ENCODE data around the gene PCDH1. TPM values are rescaled to one million over a fixed set of nuclear protein-coding genes. Genes with fewer than 3 reads are reported as not detected.
"Not testable (repeated sequence)": the region's sequence is repeated elsewhere in the genome, so short reads cannot be mapped to it uniquely, and the experiment has no call there.

Gene PCDH1
- polyA plus RNA-seq, 4 donors, result 15.7 to 43.9 (median 24.8) TPM

DNA sequence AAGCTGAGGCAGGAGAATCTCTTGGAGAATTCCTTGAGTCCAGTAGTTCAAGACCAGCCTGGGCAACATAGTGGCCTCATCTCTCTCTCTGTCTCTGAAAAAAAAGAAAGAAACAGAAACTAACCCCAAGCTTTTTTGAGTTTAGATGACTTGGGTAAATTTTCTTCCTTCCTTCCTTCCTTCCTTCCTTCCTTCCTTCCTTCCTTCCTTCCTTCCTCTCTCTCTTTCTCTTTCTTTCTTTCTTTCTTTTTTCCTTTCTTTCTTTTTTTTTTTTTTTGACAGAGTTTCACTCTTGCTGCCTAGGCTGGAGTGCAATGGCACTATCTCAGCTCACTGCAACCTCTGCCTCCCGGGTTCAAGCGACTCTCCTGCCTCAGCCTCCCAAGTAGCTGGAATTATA, 12.2 kb upstream of the PCDH1 start:
- not testable (repeated sequence) for H3K27me3 ChIP-seq (ENCODE audit: control insufficient read depth in 3 of 3, insufficient read depth in 3 of 3, low read length in 3 of 3); H3K4me1 ChIP-seq (ENCODE audit: control insufficient read depth in 3 of 3, insufficient read depth in 2 of 3, low read depth in 1 of 3, low read length in 2 of 3); DNase-seq; FAIRE-seq; H3K4me3 ChIP-seq (ENCODE audit: low read depth in 1 of 3, low read length in 3 of 3); H3K9me3 ChIP-seq (ENCODE audit: control insufficient read depth in 2 of 2, insufficient read depth in 1 of 2, low read depth in 1 of 2, low read length in 1 of 2); H3K36me3 ChIP-seq (ENCODE audit: control insufficient read depth in 3 of 3, insufficient read depth in 2 of 3, low read depth in 1 of 3, low read length in 3 of 3); H3K27ac ChIP-seq (ENCODE audit: low read depth in 1 of 3, low read length in 2 of 3)
- 89 to 100% (median 95%) methylated on average over 2 of the region's 2 CpGs for WGBS, 3 donors

DNA sequence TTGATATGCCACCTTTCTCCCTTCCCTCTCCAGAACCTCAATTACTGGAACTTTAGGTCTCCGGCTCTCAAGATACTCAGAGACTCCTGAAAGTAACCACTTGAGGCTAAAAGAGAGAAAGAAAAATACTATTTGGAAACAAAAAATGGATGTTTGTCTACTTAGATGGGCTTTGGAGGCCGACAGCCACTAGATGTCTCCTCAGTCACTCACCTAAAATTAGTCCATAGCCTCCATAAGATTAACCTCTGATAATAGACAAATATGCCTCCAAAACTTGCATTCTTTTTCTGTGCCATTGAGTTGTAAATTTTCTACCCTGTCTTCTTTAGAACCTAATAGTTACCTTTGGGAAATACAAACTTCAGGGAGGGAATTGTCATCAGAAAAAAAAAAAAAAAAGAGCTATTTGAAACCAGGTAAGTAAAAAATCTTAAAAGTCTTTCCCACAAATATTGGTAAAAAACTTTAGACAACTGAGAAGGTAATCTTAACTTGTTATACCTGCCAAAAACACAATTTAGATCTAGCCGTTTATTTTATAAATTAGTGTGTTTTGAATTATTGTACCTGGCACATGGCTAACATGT, 11.2 kb upstream of the PCDH1 start:
- FAIRE-seq, result no peak
- Histone ChIP-seq H3K4me3 (ENCODE audit: low read depth in 1 of 3, low read length in 3 of 3) (no peak overlapping the region), H3K4me1 (ENCODE audit: control insufficient read depth in 3 of 3, insufficient read depth in 2 of 3, low read depth in 1 of 3, low read length in 2 of 3) (no peaks in the 10 kb centered on the region), H3K27ac (ENCODE audit: low read depth in 1 of 3, low read length in 2 of 3) (no peak overlapping the region), H3K27me3 (ENCODE audit: control insufficient read depth in 3 of 3, insufficient read depth in 3 of 3, low read length in 3 of 3) (peaks cover 0 to 3% (median 0%) of the 10 kb centered on the region in 3 donors), H3K36me3 (ENCODE audit: control insufficient read depth in 3 of 3, insufficient read depth in 2 of 3, low read depth in 1 of 3, low read length in 3 of 3) (no peaks in the 10 kb centered on the region), H3K9me3 (ENCODE audit: control insufficient read depth in 2 of 2, insufficient read depth in 1 of 2, low read depth in 1 of 2, low read length in 1 of 2) (no peaks in the 10 kb centered on the region)
- whole genome bisulfite sequencing, 3 donors, result 60 to 65% (median 64%) methylated on average over 3 of the region's 3 CpGs
- DNase-seq, result no peak

DNA sequence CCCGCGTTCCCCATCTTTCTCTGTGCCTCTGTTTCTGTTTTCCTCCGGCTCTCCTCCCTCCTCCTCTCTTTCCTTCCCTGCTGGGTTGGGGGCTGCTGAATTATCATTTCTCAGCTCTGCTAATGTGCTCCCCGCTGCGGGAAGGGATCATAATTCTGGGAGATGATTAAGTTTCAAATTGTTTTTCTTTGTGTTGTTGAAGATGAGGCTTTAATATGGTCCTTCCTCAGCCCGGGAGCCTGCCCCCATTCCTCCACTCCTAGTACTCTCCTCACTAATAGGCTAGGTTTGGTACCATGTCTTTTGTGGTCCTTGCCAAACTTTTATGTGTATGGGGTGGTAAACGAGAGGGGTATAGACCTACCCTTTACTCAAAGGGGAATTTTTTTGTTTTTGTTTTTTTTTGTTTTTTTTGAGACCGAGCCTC, 5.7 kb upstream of the PCDH1 start:
- Histone ChIP-seq H3K4me3 (ENCODE audit: low read depth in 1 of 3, low read length in 3 of 3) (no peak overlapping the region), H3K27ac (ENCODE audit: low read depth in 1 of 3, low read length in 2 of 3) (no peak overlapping the region), H3K27me3 (ENCODE audit: control insufficient read depth in 3 of 3, insufficient read depth in 3 of 3, low read length in 3 of 3) (peaks cover 0 to 41% (median 16%) of the 10 kb centered on the region in 3 donors), H3K36me3 (ENCODE audit: control insufficient read depth in 3 of 3, insufficient read depth in 2 of 3, low read depth in 1 of 3, low read length in 3 of 3) (no peaks in the 10 kb centered on the region), H3K4me1 (ENCODE audit: control insufficient read depth in 3 of 3, insufficient read depth in 2 of 3, low read depth in 1 of 3, low read length in 2 of 3) (peaks cover 0 to 9% (median 0%) of the 10 kb centered on the region in 3 donors), H3K9me3 (ENCODE audit: control insufficient read depth in 2 of 2, insufficient read depth in 1 of 2, low read depth in 1 of 2, low read length in 1 of 2) (no peaks in the 10 kb centered on the region)
- no peak for FAIRE-seq
- WGBS, 3 donors, result 40 to 65% (median 56%) methylated on average over 8 of the region's 8 CpGs
- DNase-seq, result no peak

- Histone ChIP-seq H3K27me3 (ENCODE audit: control insufficient read depth in 3 of 3, insufficient read depth in 3 of 3, low read length in 3 of 3) (peaks cover 0 to 41% (median 16%) of the 10 kb centered on the region in 3 donors), H3K27ac (ENCODE audit: low read depth in 1 of 3, low read length in 2 of 3) (peak overlapping the region in 1 of 3 donors; percentile 37), H3K4me1 (ENCODE audit: control insufficient read depth in 3 of 3, insufficient read depth in 2 of 3, low read depth in 1 of 3, low read length in 2 of 3) (peaks cover 0 to 13% (median 0%) of the 10 kb centered on the region in 3 donors), H3K9me3 (ENCODE audit: control insufficient read depth in 2 of 2, insufficient read depth in 1 of 2, low read depth in 1 of 2, low read length in 1 of 2) (no peaks in the 10 kb centered on the region), H3K4me3 (ENCODE audit: low read depth in 1 of 3, low read length in 3 of 3) (peak overlapping the region in 1 of 3 donors; percentile 17), H3K36me3 (ENCODE audit: control insufficient read depth in 3 of 3, insufficient read depth in 2 of 3, low read depth in 1 of 3, low read length in 3 of 3) (no peaks in the 10 kb centered on the region)
- DNase-seq, result peak in 1 of 2 donors; percentile 71
- WGBS, 3 donors, result 5 to 21% (median 15%) methylated on average over 35 of the region's 35 CpGs
- no peak for FAIRE-seq
These were observed 5.1 kb upstream of the PCDH1 start for GRCh38 chr5:141883184-141883891.

GRCh38 chr5:141882594-141883183, 4.5 kb upstream of the PCDH1 start:
- Histone ChIP-seq H3K4me3 (ENCODE audit: low read depth in 1 of 3, low read length in 3 of 3) (no peak overlapping the region), H3K4me1 (ENCODE audit: control insufficient read depth in 3 of 3, insufficient read depth in 2 of 3, low read depth in 1 of 3, low read length in 2 of 3) (peaks cover 0 to 13% (median 0%) of the 10 kb centered on the region in 3 donors), H3K36me3 (ENCODE audit: control insufficient read depth in 3 of 3, insufficient read depth in 2 of 3, low read depth in 1 of 3, low read length in 3 of 3) (no peaks in the 10 kb centered on the region), H3K27ac (ENCODE audit: low read depth in 1 of 3, low read length in 2 of 3) (peak overlapping the region in 1 of 3 donors; percentile 24), H3K9me3 (ENCODE audit: control insufficient read depth in 2 of 2, insufficient read depth in 1 of 2, low read depth in 1 of 2, low read length in 1 of 2) (no peaks in the 10 kb centered on the region), H3K27me3 (ENCODE audit: control insufficient read depth in 3 of 3, insufficient read depth in 3 of 3, low read length in 3 of 3) (peaks cover 0 to 43% (median 18%) of the 10 kb centered on the region in 3 donors)
- no peak for FAIRE-seq
- no peak for DNase-seq
- WGBS, 3 donors, result 14 to 21% (median 19%) methylated on average over 13 of the region's 13 CpGs

DNA sequence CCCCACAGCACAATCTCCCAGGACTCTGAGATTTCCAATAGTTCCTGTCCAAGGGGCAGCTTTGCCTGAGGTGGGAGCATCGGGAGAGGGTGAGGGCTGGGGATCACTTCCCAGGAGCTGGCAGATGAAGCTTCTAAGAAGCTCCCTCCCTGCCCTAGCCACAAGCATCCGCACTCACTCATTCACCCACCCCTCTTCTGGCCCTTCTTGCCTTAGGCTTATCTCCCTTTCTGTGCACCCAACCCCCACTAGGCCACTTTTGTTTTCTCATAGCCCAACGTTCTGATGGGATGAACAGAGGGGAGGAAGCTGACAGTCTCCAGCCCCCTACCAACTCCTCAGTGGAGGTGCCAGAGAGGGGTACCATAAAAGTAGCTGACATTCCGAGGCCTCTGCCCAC, 3.7 kb upstream of the PCDH1 start:
- FAIRE-seq, result no peak
- 42 to 60% (median 42%) methylated on average over 4 of the region's 4 CpGs for WGBS, 3 donors

GRCh38 chr5:141880961-141881801, 3.0 kb upstream of the PCDH1 start:
- peak overlapping the region in 1 of 3 donors; percentile 37 for H3K27ac ChIP-seq (ENCODE audit: low read depth in 1 of 3, low read length in 2 of 3)
- no peak overlapping the region for H3K4me3 ChIP-seq (ENCODE audit: low read depth in 1 of 3, low read length in 3 of 3)
- no peaks in the 10 kb centered on the region for H3K36me3 ChIP-seq (ENCODE audit: control insufficient read depth in 3 of 3, insufficient read depth in 2 of 3, low read depth in 1 of 3, low read length in 3 of 3)
- H3K4me1 ChIP-seq (ENCODE audit: control insufficient read depth in 3 of 3, insufficient read depth in 2 of 3, low read depth in 1 of 3, low read length in 2 of 3), result peaks cover 0 to 13% (median 0%) of the 10 kb centered on the region in 3 donors
- DNase-seq (no peak), FAIRE-seq (no peak)
- peaks cover 0 to 57% (median 25%) of the 10 kb centered on the region in 3 donors for H3K27me3 ChIP-seq (ENCODE audit: control insufficient read depth in 3 of 3, insufficient read depth in 3 of 3, low read length in 3 of 3)
- H3K9me3 ChIP-seq (ENCODE audit: control insufficient read depth in 2 of 2, insufficient read depth in 1 of 2, low read depth in 1 of 2, low read length in 1 of 2), result no peaks in the 10 kb centered on the region
- WGBS, 3 donors, result 39 to 76% (median 67%) methylated on average over 8 of the region's 8 CpGs

More for the DNA sequence above, 3.7 kb upstream of the PCDH1 start:
- peak overlapping the region in 2 of 3 donors; percentile 11 to 22 for H3K27ac ChIP-seq (ENCODE audit: low read depth in 1 of 3, low read length in 2 of 3)
- H3K36me3 ChIP-seq (ENCODE audit: control insufficient read depth in 3 of 3, insufficient read depth in 2 of 3, low read depth in 1 of 3, low read length in 3 of 3), result no peaks in the 10 kb centered on the region
- H3K27me3 ChIP-seq (ENCODE audit: control insufficient read depth in 3 of 3, insufficient read depth in 3 of 3, low read length in 3 of 3), result peaks cover 0 to 51% (median 24%) of the 10 kb centered on the region in 3 donors
- DNase-seq, result no peak
- H3K4me3 ChIP-seq (ENCODE audit: low read depth in 1 of 3, low read length in 3 of 3), result no peak overlapping the region
- H3K4me1 ChIP-seq (ENCODE audit: control insufficient read depth in 3 of 3, insufficient read depth in 2 of 3, low read depth in 1 of 3, low read length in 2 of 3), result peaks cover 0 to 13% (median 0%) of the 10 kb centered on the region in 3 donors
- H3K9me3 ChIP-seq (ENCODE audit: control insufficient read depth in 2 of 2, insufficient read depth in 1 of 2, low read depth in 1 of 2, low read length in 1 of 2), result no peaks in the 10 kb centered on the region
